Stimulated activated CD4-positive, alpha-beta T cell treated with anti-CD3 and anti-CD28 coated beads, Interleukin-15, amount 100 ng/mL, for 1 hour (primary cell): ENCODE measurements around the gene GAL.
"Not testable (repeated sequence)": the region's sequence is repeated elsewhere in the genome, so short reads cannot be mapped to it uniquely, and the experiment has no call there.

ENCODE experiments used
- DNase-seq, 2 donors: peaks; one replicate each; pipeline ENCODE4 v3.0.0-alpha.2; 2020; ENCODE audit warnings: low read depth in 1 of 2, low spot score in 1 of 2

The GAL gene

GRCh38 chr11:68684385-68685356 is at the start of gene GAL:
TSS of gene GAL (plus strand) at chr11:68684544. CDS start at chr11:68684924, 380 bp downstream.
- DNase-seq, result no peak

GRCh38 chr11:68634606-68635005 is 49.7 kb upstream of the GAL start:
- DNase-seq, result not testable (repeated sequence)

- not testable (repeated sequence) for DNase-seq
Measured at GRCh38 chr11:68635172-68635571, 49.2 kb upstream of the GAL start.

GRCh38 chr11:68635883-68636282 is 48.5 kb upstream of the GAL start:
- DNase-seq, result not testable (repeated sequence)

- not testable (repeated sequence) for DNase-seq
Measured at GRCh38 chr11:68639322-68639721, 45.0 kb upstream of the GAL start.

- DNase-seq, result no peak
Measured at GRCh38 chr11:68641880-68642279, 42.5 kb upstream of the GAL start.

- no peak for DNase-seq
Measured at GRCh38 chr11:68643585-68643984, 40.8 kb upstream of the GAL start.

GRCh38 chr11:68646832-68647231 is 37.5 kb upstream of the GAL start:
- no peak for DNase-seq

GRCh38 chr11:68649851-68650555 is 34.3 kb upstream of the GAL start:
- DNase-seq, result no peak

GRCh38 chr11:68650801-68651200 is 33.5 kb upstream of the GAL start:
- no peak for DNase-seq

GRCh38 chr11:68651208-68651984 is 32.9 kb upstream of the GAL start:
- no peak for DNase-seq

- DNase-seq, result no peak
Measured at GRCh38 chr11:68651985-68652682, 32.2 kb upstream of the GAL start.

GRCh38 chr11:68652683-68653156 is 31.6 kb upstream of the GAL start:
- no peak for DNase-seq

- no peak for DNase-seq
Measured at GRCh38 chr11:68653486-68654430, 30.6 kb upstream of the GAL start.

- no peak for DNase-seq
Measured at GRCh38 chr11:68654978-68655377, 29.4 kb upstream of the GAL start.

GRCh38 chr11:68655406-68655805 is 28.9 kb upstream of the GAL start:
- no peak for DNase-seq

GRCh38 chr11:68655806-68656205 is 28.5 kb upstream of the GAL start:
- no peak for DNase-seq

GRCh38 chr11:68657021-68657780 is 27.1 kb upstream of the GAL start:
- no peak for DNase-seq

- no peak for DNase-seq
Measured at GRCh38 chr11:68658097-68658496, 26.2 kb upstream of the GAL start.
